ENCODE measurements around the gene LCN6. TPM values are rescaled to one million over a fixed set of nuclear protein-coding genes. Genes with fewer than 3 reads are reported as not detected.

Gene LCN6
- total and polyA plus RNA-seq, 9 of the 15 experiments (the other 6 are each of a cell fraction or from before 2014, with no cell fraction given), result 0.10 to 0.45 (median 0.37) TPM; not detected in 5

DNA sequence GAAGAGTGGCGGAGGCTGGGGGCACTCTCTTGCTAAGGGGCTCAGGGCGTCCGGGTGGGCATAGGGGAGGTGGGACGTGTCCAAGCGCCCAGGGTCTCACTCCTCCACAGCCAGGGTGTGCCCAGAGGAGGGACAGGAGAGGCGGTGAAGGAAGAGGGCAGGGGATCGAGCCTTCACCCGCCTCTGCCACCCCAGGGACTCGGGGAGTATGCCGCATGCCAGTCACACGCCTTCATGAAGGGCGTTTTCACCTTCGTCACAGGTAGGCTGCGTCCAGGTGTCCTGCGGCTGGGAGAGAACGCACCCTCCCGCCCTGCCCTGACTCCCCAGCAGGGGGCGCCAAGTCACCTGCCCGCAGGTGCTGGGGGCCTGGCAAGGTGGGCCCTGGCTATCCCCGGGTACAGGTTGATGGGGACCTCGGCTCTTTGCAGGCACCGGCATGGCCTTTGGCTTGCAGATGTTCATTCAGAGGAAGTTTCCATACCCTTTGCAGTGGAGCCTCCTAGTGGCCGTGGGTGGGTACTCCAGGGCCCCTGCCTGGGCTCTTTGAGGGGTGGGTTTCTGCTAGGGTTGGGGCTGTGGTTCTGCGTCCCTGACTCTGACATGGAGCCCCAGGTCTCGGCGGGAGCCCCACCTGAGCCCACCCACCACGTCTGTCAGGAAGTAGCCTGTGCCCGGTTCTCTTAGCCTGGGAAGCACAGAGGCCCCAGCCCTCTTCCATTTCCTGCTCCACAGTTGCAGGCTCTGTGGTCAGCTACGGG, 43.4 kb upstream of the LCN6 start (continued):
- TF ChIP-seq FOXA3 (CRISPR knock-in tag; conservative IDR thresholded peaks at IDR 0.05 in 1 of 2, IDR thresholded peaks at IDR 0.05 in 1 of 2), result peak in 1 of 2 experiments; percentile 73; a peak in 1 of 4 replicates
- TF ChIP-seq ELF1 (tag; IDR thresholded peaks at IDR 0.05), result no peak
- no peak for TF ChIP-seq HMBOX1 (IDR thresholded peaks at IDR 0.05)
- no peak; the same call in 1 of the 2 replicates for TF ChIP-seq ELF2 (CRISPR knock-in tag; IDR thresholded peaks at IDR 0.05)
- no peak for TF ChIP-seq SMAD4 (CRISPR knock-in tag; conservative IDR thresholded peaks at IDR 0.05)
- TF ChIP-seq ZSCAN29 (IDR thresholded peaks at IDR 0.05), result no peak
- TF ChIP-seq ZNF764 (CRISPR knock-in tag; IDR thresholded peaks at IDR 0.05; ENCODE audit: low read depth), result no peak
- no peak for TF ChIP-seq HNRNPLL (IDR thresholded peaks at IDR 0.05; ENCODE audit: low read depth, low read length, poor library complexity, severe bottlenecking)
- no peak for TF ChIP-seq KAT8 (IDR thresholded peaks at IDR 0.05; ENCODE audit: low read depth)
- no peak for TF ChIP-seq CBX8 (IDR thresholded peaks at IDR 0.05; ENCODE audit: borderline replicate concordance, extremely low read depth, low read depth, low read length, poor library complexity, severe bottlenecking)
- no peak for TF ChIP-seq BCOR (IDR thresholded peaks at IDR 0.05)
- TF ChIP-seq ARID1B (IDR thresholded peaks at IDR 0.05), result peak; percentile 36; the same call in 1 of the 2 replicates
- TF ChIP-seq RBFOX2 (IDR thresholded peaks at IDR 0.05; ENCODE audit: low read depth, low read length), result peak; percentile 52
- no peak for TF ChIP-seq CREB1 (IDR thresholded peaks at IDR 0.05)
- peak; percentile 27; the same call in 1 of the 2 replicates for TF ChIP-seq CREB1 (CRISPR knock-in tag; IDR thresholded peaks at IDR 0.05)
- TF ChIP-seq ZFX (CRISPR knock-in tag; IDR thresholded peaks at IDR 0.05), result peak; percentile 57
- no peak for TF ChIP-seq NCOA1 (IDR thresholded peaks at IDR 0.05; ENCODE audit: low read depth)
- TF ChIP-seq RBM15 (IDR thresholded peaks at IDR 0.05; ENCODE audit: insufficient read depth, low read length), result no peak
- no peak for TF ChIP-seq CHCHD3 (CRISPR knock-in tag; IDR thresholded peaks at IDR 0.05)
- TF ChIP-seq PRMT5 (CRISPR knock-in tag; IDR thresholded peaks at IDR 0.05), result 0 out of 2 replicates have a peak, but pooled peaks have one; percentile 37
- TF ChIP-seq GMEB1 (CRISPR knock-in tag; IDR thresholded peaks at IDR 0.05), result no peak
- TF ChIP-seq ZNF717 (CRISPR knock-in tag; IDR thresholded peaks at IDR 0.05), result no peak
- TF ChIP-seq, protein P1, sequence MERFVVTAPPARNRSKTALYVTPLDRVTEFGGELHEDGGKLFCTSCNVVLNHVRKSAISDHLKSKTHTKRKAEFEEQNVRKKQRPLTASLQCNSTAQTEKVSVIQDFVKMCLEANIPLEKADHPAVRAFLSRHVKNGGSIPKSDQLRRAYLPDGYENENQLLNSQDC (CRISPR knock-in tag; IDR thresholded peaks at IDR 0.05), result no peak
- no peak for TF ChIP-seq JUNB (CRISPR knock-in tag; conservative IDR thresholded peaks at IDR 0.05)
- peak; percentile 38 to 67; a peak in 3 of 4 replicates for TF ChIP-seq RAD21 (CRISPR knock-in tag; conservative IDR thresholded peaks at IDR 0.05 in 1 of 2, IDR thresholded peaks at IDR 0.05 in 1 of 2)
- no peak for TF ChIP-seq ZNF75A (CRISPR knock-in tag; IDR thresholded peaks at IDR 0.05)
- peak; percentile 90 for TF ChIP-seq CTBP1 (IDR thresholded peaks at IDR 0.05; ENCODE audit: borderline replicate concordance)
- TF ChIP-seq ZC3H4 (CRISPR knock-in tag; IDR thresholded peaks at IDR 0.05; ENCODE audit: borderline replicate concordance), result no peak

All from K562 (cell line).